Measurements from ENCODE around the gene PDGFRA. TPM values are rescaled to one million over a fixed set of nuclear protein-coding genes. Genes with fewer than 3 reads are reported as not detected.
A peak's percentile ranks its signal among the peaks of the same experiment; 100 is the strongest.

Gene PDGFRA
- polyA plus RNA-seq, 3 donors = not detected

DNA sequence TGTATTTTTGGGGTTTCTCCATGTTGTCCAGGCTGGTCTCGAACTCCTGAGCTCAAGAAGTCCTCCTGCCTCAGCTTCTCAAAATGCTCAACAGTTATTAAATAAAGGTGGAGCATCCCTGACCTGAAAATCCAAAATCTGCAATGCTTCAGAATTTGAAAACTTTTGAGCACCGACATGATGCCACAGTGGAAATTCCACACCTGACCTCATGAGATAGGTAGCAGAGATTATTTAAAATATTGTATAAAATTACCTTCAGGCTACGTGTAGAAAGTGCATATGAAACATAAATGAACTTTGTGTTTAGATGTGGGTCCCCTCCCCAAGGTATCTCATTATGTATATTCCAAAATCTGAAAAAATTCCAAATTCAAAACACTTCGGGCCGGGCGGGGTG, 42.7 kb upstream of the PDGFRA start:
- TF ChIP-seq, protein P1, sequence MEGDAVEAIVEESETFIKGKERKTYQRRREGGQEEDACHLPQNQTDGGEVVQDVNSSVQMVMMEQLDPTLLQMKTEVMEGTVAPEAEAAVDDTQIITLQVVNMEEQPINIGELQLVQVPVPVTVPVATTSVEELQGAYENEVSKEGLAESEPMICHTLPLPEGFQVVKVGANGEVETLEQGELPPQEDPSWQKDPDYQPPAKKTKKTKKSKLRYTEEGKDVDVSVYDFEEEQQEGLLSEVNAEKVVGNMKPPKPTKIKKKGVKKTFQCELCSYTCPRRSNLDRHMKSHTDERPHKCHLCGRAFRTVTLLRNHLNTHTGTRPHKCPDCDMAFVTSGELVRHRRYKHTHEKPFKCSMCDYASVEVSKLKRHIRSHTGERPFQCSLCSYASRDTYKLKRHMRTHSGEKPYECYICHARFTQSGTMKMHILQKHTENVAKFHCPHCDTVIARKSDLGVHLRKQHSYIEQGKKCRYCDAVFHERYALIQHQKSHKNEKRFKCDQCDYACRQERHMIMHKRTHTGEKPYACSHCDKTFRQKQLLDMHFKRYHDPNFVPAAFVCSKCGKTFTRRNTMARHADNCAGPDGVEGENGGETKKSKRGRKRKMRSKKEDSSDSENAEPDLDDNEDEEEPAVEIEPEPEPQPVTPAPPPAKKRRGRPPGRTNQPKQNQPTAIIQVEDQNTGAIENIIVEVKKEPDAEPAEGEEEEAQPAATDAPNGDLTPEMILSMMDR (IDR thresholded peaks at IDR 0.05) = no peak
- no peak overlapping the region for H3K9ac ChIP-seq (ENCODE audit: insufficient read depth, low read length, poor library complexity, severe bottlenecking)

DNA sequence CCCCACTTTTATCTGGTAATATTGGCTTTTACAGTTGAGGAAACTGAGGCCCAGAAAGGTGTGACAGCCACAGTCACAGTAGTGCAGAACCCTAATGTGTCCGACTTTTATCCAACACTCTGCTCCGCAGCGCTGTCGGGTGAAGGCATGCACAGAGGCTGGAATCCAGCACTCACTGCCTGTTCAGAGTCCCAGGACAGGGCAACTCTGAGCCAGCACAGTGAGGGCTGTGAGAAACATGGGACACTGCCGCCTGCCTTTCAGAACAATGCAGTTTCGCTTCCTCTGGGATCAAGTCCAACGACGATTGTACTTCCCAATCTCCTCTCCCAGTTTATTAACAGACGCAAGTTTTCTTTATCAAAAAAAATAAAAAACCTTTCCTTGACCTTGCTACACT, 41.9 kb upstream of the PDGFRA start:
- DNase-seq = no peak
- Histone ChIP-seq H3K9me3 (replicated peaks in 1 of 2; ENCODE audit: control insufficient read depth in 1 of 2, insufficient read depth in 1 of 2, low read length in 2 of 2) (no peaks in the 10 kb centered on the region), H3K27ac (ENCODE audit: low read depth in 1 of 2, low read length in 2 of 2) (no peak overlapping the region), H3K9ac (ENCODE audit: insufficient read depth, low read length, poor library complexity, severe bottlenecking) (no peak overlapping the region), H3K27me3 (ENCODE audit: control insufficient read depth in 2 of 2, insufficient read depth in 2 of 2, low read length in 2 of 2) (no peaks in the 10 kb centered on the region), H3K36me3 (replicated peaks in 1 of 2; ENCODE audit: control insufficient read depth in 1 of 2, insufficient read depth in 2 of 2, low read length in 2 of 2) (no peaks in the 10 kb centered on the region), H4K20me1 (ENCODE audit: insufficient read depth, low read length) (no peaks in the 10 kb centered on the region), H3K79me2 (ENCODE audit: insufficient read depth, low read length) (no peaks in the 10 kb centered on the region), H3K4me3 (replicated peaks in 1 of 3; ENCODE audit: low read depth in 2 of 3, low read length in 3 of 3) (no peak overlapping the region), H3K4me1 (ENCODE audit: control insufficient read depth in 1 of 2, insufficient read depth in 2 of 2, low read length in 2 of 2) (no peaks in the 10 kb centered on the region), H3K4me2 (replicated peaks; ENCODE audit: extremely low read depth, low read length, poor library complexity, severe bottlenecking) (no peak overlapping the region), H2AFZ (ENCODE audit: insufficient read depth, low read depth, low read length, poor library complexity, severe bottlenecking) (no peak overlapping the region)
- H3K9me3 Mint-ChIP-seq = peaks cover 0 to 3% (median 0%) of the 10 kb centered on the region in 7 donors
- TF ChIP-seq, protein P1 (IDR thresholded peaks at IDR 0.05) = no peak
- peaks cover 1 to 3% (median 2%) of the 10 kb centered on the region in 3 donors for H3K27me3 Mint-ChIP-seq (ENCODE audit: low read depth in 3 of 3)
- H3K36me3 Mint-ChIP-seq = no peaks in the 10 kb centered on the region
- WGBS (ENCODE audit: insufficient coverage) = 50% methylated on average over 9 of the region's 9 CpGs
- intact Hi-C loops (cut with micrococcal nuclease) = no loop called here
- H3K4me3 Mint-ChIP-seq = peak overlapping the region in 1 of 2 donors; percentile 28
- no peak overlapping the region for H3K27ac Mint-ChIP-seq
- H3K4me1 Mint-ChIP-seq = peaks cover 4% of the 10 kb centered on the region

More for the DNA sequence above, 42.7 kb upstream of the PDGFRA start:
- H3K27ac Mint-ChIP-seq = no peak overlapping the region
- intact Hi-C loops (cut with micrococcal nuclease) = no loop called here
- no peaks in the 10 kb centered on the region for H4K20me1 ChIP-seq (ENCODE audit: insufficient read depth, low read length)
- no peaks in the 10 kb centered on the region for H3K36me3 Mint-ChIP-seq
- no peaks in the 10 kb centered on the region for H3K4me1 ChIP-seq (ENCODE audit: control insufficient read depth in 1 of 2, insufficient read depth in 2 of 2, low read length in 2 of 2)
- H3K9me3 ChIP-seq (replicated peaks in 1 of 2; ENCODE audit: control insufficient read depth in 1 of 2, insufficient read depth in 1 of 2, low read length in 2 of 2) = no peaks in the 10 kb centered on the region
- H3K27me3 ChIP-seq (ENCODE audit: control insufficient read depth in 2 of 2, insufficient read depth in 2 of 2, low read length in 2 of 2) = no peaks in the 10 kb centered on the region
- H3K4me3 ChIP-seq (replicated peaks in 1 of 3; ENCODE audit: low read depth in 2 of 3, low read length in 3 of 3) = no peak overlapping the region
- H3K36me3 ChIP-seq (replicated peaks in 1 of 2; ENCODE audit: control insufficient read depth in 1 of 2, insufficient read depth in 2 of 2, low read length in 2 of 2) = no peaks in the 10 kb centered on the region
- H3K79me2 ChIP-seq (ENCODE audit: insufficient read depth, low read length) = no peaks in the 10 kb centered on the region
- H3K4me1 Mint-ChIP-seq = peaks cover 4% of the 10 kb centered on the region
- H3K4me2 ChIP-seq (replicated peaks; ENCODE audit: extremely low read depth, low read length, poor library complexity, severe bottlenecking) = no peak overlapping the region
- no peak overlapping the region for H2AFZ ChIP-seq (ENCODE audit: insufficient read depth, low read depth, low read length, poor library complexity, severe bottlenecking)
- no CpG with 5 or more reads among the region's 6 CpGs for WGBS (ENCODE audit: insufficient coverage)
- H3K27me3 Mint-ChIP-seq (ENCODE audit: low read depth in 3 of 3) = peaks cover 1 to 3% (median 2%) of the 10 kb centered on the region in 3 donors
- H3K27ac ChIP-seq (ENCODE audit: low read depth in 1 of 2, low read length in 2 of 2) = no peak overlapping the region
- no peak for DNase-seq
- H3K4me3 Mint-ChIP-seq = no peak overlapping the region
- H3K9me3 Mint-ChIP-seq = peaks cover 0 to 3% (median 0%) of the 10 kb centered on the region in 7 donors
